T-helper 2 cell treated with Interferon-gamma antibody and Interleukin-4, amounts not matched to agents 5 μg/mL and 100 μg/mL, for 36 hours (primary cell): ENCODE data around the gene GALNT5.
A peak's percentile ranks its signal among the peaks of the same experiment; 100 is the strongest.
"Not testable (repeated sequence)": the region's sequence is repeated elsewhere in the genome, so short reads cannot be mapped to it uniquely, and the experiment has no call there.

Experiments
- DNase-seq: peaks from one replicate; pipeline ENCODE4 v3.0.0; 2021; ENCODE audit warnings: low spot score
- H3K27ac Mint-ChIP-seq: one replicate; pipeline ENCODE4 v1.8.0; 2021; ENCODE audit warnings: mild to moderate bottlenecking, mixed read lengths
- H3K27me3 Mint-ChIP-seq: one replicate; pipeline ENCODE4 v1.8.0; 2021; ENCODE audit warnings: low read depth, mixed read lengths
- H3K36me3 Mint-ChIP-seq: one replicate; pipeline ENCODE4 v1.8.0; 2021; ENCODE audit warnings: low read depth, mixed read lengths
- H3K4me1 Mint-ChIP-seq: one replicate; pipeline ENCODE4 v1.8.0; 2021; ENCODE audit warnings: low read depth, mixed read lengths
- H3K4me3 Mint-ChIP-seq: one replicate; pipeline ENCODE4 v1.8.0; 2022; ENCODE audit warnings: mild to moderate bottlenecking, moderate library complexity, mixed read lengths
- H3K9me3 Mint-ChIP-seq: one replicate; pipeline ENCODE4 v1.8.0; 2021; ENCODE audit warnings: mixed read lengths

Gene GALNT5

DNA sequence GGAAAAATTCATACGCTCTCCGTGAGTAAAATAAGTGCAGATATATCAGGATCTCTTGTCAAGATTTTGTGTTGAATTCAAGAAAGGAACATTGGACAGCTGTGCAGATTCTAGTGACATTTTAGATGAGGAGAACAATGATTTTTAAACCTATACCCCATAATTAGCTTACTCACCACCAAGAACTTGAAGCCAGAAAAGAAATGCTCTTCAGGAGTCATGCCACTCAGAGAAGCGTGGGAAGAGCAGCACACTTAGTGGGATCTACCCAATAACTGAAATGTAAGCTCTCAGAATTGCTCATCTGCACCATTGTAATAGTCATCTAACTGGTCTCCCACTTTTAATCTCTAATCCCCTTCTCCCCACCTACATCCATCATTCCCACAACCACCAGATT lies 77.3 kb downstream of the GALNT5 start:
- Mint-ChIP-seq H3K27ac (no peak overlapping the region), H3K27me3 (no peaks in the 10 kb centered on the region), H3K9me3 (peaks cover 3% of the 10 kb centered on the region), H3K4me3 (no peak overlapping the region), H3K4me1 (peaks cover 40% of the 10 kb centered on the region), H3K36me3 (peaks cover 5% of the 10 kb centered on the region)
- no peak for DNase-seq

DNA sequence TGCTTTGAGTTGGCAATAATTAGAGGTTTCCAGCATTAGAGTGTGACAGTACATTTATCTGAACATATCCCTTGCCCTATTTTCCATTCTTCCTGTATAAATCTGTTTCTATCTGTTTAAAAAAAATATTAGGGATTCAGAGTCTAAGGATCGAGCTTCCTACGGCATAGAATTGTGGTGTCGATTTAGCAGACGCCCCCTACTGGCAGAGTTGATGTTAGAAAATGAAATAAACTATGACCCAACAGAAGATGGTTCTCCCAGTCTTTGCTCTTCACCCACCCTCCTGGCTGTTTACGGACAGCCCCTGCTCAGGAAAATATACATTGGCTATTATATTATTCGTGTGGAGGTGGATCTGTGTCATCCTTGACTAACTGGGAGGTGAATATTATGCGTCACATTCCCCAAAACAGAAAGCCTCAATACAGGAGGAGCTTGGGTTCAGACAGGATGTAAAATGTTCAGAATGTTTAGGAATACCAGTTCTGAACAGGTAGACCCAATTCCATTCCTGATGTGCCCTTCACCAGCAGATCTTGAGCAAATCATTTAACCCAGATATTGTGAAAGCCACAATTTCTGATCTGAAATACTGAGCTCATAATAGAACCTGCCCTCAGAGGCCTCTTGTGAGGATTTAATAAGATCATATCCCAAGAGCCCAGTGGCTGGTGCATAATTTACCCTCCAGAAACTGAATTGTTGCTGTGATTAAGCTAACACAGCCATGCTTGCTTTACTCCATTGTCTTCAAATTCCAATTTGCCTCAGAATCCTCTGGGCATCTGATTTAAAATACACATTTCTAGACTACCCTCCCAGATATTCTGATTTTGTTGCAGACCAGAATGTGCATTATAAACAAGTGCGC lies 78.9 kb downstream of the GALNT5 start:
- Mint-ChIP-seq H3K27ac (no peak overlapping the region), H3K4me1 (peaks cover 33% of the 10 kb centered on the region), H3K27me3 (no peaks in the 10 kb centered on the region), H3K4me3 (peak overlapping the region; percentile 41), H3K9me3 (peaks cover 9% of the 10 kb centered on the region), H3K36me3 (peaks cover 11% of the 10 kb centered on the region)
- no peak for DNase-seq

DNA sequence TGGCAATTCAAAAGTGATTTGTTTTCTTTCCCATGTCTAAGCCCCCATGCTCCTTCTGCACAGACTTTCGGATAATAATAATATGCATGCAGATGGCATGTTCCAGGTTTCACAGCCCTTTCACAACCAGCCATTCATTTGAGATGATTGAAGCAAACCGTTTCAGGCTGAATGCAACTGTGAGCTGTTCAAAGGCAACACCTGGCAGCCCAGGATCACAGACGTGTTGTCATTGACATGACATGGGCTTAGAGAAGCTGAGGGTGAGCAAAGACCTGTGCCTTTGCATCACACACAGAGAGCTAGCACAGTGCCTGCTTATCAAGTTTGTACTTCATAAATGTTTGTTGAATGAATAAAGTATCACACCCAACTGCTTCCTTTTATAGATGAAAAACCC lies 80.5 kb downstream of the GALNT5 start:
- peaks cover 26% of the 10 kb centered on the region for H3K9me3 Mint-ChIP-seq
- H3K4me3 Mint-ChIP-seq, result no peak overlapping the region
- H3K27me3 Mint-ChIP-seq, result no peaks in the 10 kb centered on the region
- H3K36me3 Mint-ChIP-seq, result peaks cover 28% of the 10 kb centered on the region
- no peak overlapping the region for H3K27ac Mint-ChIP-seq
- DNase-seq, result no peak
- H3K4me1 Mint-ChIP-seq, result peaks cover 18% of the 10 kb centered on the region

DNA sequence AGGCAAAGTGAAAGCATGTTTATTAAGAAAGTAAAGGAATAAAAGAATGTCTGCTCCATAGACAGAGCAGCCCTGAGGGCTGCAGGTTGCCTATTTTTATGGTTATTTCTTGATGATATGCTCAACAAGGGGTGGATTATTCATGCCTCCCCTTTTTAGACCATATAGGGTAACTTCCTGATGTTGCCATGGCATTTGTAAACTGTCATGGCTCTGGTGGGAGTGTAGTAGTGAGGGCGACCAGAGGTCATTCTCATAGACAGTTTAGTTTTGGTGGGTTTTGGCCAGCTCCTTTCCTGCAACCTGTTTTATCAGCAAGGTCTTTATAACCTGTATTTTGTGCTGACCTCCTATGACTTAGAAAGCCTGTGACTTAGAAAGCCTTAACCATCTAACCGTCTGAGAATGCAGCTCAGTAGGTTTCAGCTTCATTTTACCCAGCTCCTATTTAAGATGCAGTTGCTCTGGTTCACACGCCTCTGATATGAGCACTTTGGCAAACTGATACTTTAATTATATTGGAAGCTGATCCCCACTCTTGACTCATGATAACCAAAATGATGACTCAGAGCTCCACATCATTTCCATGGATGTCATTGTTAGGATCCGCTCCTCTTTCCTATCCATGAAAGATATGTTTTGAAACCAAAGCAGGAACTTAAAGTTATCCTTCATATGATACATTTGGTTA lies 82.6 kb downstream of the GALNT5 start:
- Mint-ChIP-seq H3K27ac (no peak overlapping the region), H3K27me3 (no peaks in the 10 kb centered on the region), H3K4me3 (no peak overlapping the region), H3K4me1 (peaks cover 10% of the 10 kb centered on the region), H3K36me3 (peaks cover 48% of the 10 kb centered on the region), H3K9me3 (peaks cover 46% of the 10 kb centered on the region)
- no peak for DNase-seq

DNA sequence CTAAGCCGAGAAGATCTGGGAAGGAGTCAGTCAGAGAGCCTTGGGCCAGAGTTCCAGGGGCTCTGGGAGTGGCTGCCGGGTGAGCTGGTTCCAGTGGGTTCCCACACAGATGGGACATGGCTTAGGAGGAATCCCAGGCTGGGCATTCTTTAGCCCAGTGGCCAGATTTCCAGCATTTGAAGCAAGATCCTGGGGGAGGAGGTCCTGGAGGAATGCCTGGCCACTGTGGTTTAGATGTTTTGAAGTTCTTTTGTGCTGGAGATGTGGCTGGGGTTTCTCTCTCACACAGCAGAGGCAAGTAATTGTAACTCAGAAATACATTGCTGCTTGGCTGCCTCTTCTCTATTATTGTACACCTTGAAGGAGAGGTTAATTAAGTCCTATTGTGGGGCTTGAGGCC lies 83.9 kb downstream of the GALNT5 start:
- H3K36me3 Mint-ChIP-seq, result peaks cover 56% of the 10 kb centered on the region
- not testable (repeated sequence) for H3K27me3 Mint-ChIP-seq, H3K27ac Mint-ChIP-seq, H3K4me3 Mint-ChIP-seq, H3K4me1 Mint-ChIP-seq, DNase-seq
- H3K9me3 Mint-ChIP-seq, result peaks cover 56% of the 10 kb centered on the region

DNA sequence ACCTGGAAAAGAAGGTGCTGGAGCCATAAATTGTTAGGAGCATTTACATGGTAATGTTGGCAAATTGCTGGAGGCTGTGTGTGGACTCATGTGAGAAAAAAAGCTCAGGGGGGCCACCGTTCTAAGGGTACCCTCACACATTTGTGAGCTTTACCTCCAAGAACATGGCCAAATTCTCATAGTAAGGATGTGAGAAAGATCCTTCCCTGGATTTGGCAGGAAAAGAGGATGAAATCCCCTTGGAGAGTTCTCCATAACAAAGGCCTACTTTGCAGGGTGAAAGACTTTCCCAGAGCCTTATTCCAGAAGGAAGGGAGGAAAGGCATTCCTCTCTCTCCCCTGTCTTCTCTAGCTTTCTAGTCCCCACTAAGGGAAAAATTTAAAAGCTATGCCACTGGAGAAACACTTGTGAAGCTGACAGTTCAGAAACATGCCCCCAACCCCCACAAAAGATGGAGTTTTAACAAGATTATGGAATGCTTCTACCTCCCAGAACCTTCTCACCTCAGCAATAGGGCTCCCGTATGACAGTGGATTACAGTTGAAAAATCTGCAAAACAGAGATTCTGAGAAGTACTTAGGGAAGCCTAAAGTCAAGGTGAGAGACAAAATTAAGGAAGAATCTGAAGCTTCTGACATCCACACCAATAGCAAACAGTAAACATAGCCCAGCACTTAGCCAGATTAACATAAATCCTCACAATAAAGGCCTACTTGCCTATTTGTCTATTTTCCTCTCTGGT lies 88.3 kb downstream of the GALNT5 start:
- Mint-ChIP-seq H3K9me3 (peaks cover 57% of the 10 kb centered on the region), H3K27me3 (no peaks in the 10 kb centered on the region), H3K4me3 (no peak overlapping the region), H3K27ac (no peak overlapping the region), H3K4me1 (peaks cover 6% of the 10 kb centered on the region), H3K36me3 (peaks cover 57% of the 10 kb centered on the region)
- DNase-seq, result no peak

DNA sequence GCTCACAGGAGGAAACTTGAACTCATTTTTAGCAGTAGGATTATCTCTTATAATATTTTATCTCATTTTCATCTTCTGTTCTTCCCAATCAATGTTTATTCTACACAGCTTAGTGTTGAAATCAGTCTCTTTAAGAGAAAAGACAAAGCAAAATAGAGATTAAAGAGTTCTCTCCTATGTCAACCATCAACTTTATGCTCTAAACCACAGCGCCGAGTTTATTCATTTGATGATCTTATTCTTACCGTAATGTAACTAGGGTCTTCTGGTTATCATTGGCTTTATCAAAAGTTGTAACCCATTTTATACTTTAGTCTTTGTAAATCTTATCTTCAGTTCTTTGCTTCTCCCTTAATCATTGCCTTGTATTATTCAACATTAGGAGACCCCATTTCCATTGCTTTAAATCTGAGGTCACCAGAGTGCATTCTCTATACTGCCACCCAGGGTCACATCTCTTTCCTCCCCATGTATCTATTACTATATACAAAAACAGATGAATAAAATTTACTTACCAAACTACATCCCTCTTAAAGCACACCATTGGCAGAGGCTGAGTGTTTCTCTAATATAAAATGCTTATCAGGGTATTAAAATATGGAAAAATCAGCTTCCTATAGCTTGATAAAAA lies 90.9 kb downstream of the GALNT5 start:
- peaks cover 32% of the 10 kb centered on the region for H3K9me3 Mint-ChIP-seq
- no peak overlapping the region for H3K4me3 Mint-ChIP-seq
- DNase-seq, result no peak
- H3K36me3 Mint-ChIP-seq, result peaks cover 31% of the 10 kb centered on the region
- H3K27me3 Mint-ChIP-seq, result no peaks in the 10 kb centered on the region
- no peak overlapping the region for H3K27ac Mint-ChIP-seq
- H3K4me1 Mint-ChIP-seq, result peaks cover 6% of the 10 kb centered on the region

DNA sequence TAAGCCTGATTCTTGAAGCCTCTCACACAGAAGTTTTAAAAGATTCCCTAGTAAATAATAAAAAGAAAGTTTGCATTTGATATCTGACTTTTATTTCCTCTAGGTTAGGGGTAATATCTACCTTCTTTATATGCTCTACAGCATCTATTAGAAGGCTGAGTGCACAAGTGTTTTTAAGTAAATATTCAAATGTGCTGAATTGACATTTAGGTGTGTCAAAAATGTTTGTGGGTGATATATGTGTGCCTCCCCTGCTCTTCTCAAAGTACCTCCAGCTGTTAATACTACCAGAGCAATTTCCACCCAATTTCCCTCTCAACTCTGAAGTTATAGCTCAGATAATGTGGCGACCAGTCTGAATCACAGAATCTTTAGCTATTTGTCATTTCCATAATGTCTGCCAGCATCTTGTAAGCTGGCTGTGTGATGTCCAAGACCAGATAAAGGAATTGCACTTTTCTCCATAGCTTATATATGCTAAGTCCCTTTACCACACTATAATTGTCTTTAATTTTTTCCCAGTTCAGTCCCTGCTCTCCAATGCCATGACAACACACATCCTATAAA lies 92.5 kb downstream of the GALNT5 start:
- peaks cover 6% of the 10 kb centered on the region for H3K4me1 Mint-ChIP-seq
- H3K4me3 Mint-ChIP-seq, result no peak overlapping the region
- peaks cover 16% of the 10 kb centered on the region for H3K9me3 Mint-ChIP-seq
- peaks cover 16% of the 10 kb centered on the region for H3K36me3 Mint-ChIP-seq
- no peak overlapping the region for H3K27ac Mint-ChIP-seq
- H3K27me3 Mint-ChIP-seq, result no peaks in the 10 kb centered on the region
- DNase-seq, result no peak

DNA sequence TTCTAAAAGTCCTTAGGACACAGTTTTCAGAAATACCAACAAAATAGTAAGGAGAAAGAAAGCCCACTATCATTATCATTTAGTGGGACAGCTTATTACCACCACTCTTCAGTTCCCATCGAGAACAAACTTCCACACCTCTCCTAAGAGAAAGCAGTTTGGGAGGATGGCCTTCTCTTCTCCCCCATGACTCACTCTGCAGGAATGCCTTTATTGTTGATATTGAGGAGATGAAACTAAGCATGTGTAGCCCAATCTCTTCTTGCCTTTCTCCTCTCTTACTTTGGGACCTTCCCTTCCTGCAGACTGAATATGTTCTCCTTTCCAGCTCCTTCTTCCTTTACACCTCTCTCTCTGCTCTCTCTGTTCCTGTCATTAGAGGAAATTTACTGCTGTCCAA lies 98.1 kb downstream of the GALNT5 start:
- no peaks in the 10 kb centered on the region for H3K4me1 Mint-ChIP-seq
- peaks cover 9% of the 10 kb centered on the region for H3K36me3 Mint-ChIP-seq
- H3K9me3 Mint-ChIP-seq, result no peaks in the 10 kb centered on the region
- no peak overlapping the region for H3K4me3 Mint-ChIP-seq
- H3K27me3 Mint-ChIP-seq, result no peaks in the 10 kb centered on the region
- DNase-seq, result no peak
- H3K27ac Mint-ChIP-seq, result no peak overlapping the region

DNA sequence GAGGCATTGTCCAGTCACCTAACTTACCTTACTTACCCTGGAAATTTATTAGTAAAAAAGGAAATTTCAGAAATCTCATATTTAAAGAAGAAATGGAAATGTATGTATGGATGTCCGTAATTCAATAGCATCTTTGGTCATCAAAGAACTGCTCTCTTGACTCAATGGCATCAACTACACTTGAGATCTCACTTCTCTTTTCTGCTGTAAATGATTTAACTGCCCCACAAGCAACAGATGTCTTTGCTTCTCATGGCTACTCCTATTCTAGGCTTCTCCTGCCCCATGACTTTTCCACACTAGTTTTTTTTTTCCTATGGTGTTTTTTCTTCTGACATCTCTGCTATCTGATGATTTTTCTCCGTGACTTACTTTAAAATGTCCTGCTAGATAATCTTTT lies 102.1 kb downstream of the GALNT5 start:
- DNase-seq, result no peak
- Mint-ChIP-seq H3K4me1 (peaks cover 12% of the 10 kb centered on the region), H3K4me3 (no peak overlapping the region), H3K27me3 (no peaks in the 10 kb centered on the region), H3K27ac (no peak overlapping the region), H3K9me3 (peaks cover 28% of the 10 kb centered on the region), H3K36me3 (peaks cover 33% of the 10 kb centered on the region)

DNA sequence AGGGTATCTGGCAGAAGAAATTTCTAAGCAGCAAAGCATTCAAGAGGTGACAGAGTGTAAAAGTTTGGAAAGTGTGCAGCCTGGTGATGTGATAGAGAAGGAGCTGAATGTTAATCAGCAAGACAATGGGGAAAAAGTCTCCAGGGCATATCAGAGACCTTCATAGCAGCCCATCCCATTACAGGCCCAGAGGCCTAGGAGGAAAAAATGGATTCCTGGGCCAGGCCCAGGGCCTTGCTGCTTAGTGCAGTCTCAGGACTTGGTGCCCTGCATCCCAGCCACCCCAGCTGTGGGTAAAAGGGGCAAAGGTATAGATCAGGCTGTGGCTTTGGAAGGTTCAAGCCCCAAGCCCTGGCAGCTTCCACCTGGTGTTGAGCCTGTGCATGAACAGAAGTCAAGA lies 104.0 kb downstream of the GALNT5 start:
- H3K36me3 Mint-ChIP-seq, result peaks cover 40% of the 10 kb centered on the region
- H3K4me3 Mint-ChIP-seq, result no peak overlapping the region
- H3K27me3 Mint-ChIP-seq, result no peaks in the 10 kb centered on the region
- H3K4me1 Mint-ChIP-seq, result peaks cover 12% of the 10 kb centered on the region
- no peak overlapping the region for H3K27ac Mint-ChIP-seq
- no peak for DNase-seq
- H3K9me3 Mint-ChIP-seq, result peaks cover 28% of the 10 kb centered on the region

DNA sequence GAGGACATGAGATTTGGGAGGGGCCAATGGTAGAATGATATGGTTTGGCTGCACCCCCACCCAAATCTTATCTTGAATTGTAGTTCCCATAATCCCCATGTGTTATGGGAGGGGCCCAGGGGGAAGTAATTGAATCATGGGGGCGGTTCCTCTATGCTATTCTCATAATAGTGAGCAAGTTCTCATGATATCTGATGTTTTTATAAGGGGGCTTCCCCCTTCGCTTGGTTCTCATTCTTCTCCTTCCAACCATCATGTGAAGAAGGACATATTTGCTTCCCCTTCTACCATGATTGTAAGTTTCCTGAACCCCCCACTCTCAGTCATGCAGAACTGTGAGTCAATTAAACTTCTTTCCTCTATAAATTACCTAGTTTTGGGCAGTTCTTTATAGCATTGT lies 105.1 kb downstream of the GALNT5 start:
- Mint-ChIP-seq H3K27ac (no peak overlapping the region), H3K27me3 (no peaks in the 10 kb centered on the region), H3K36me3 (peaks cover 42% of the 10 kb centered on the region), H3K9me3 (peaks cover 28% of the 10 kb centered on the region), H3K4me1 (peaks cover 12% of the 10 kb centered on the region), H3K4me3 (no peak overlapping the region)
- no peak for DNase-seq

DNA sequence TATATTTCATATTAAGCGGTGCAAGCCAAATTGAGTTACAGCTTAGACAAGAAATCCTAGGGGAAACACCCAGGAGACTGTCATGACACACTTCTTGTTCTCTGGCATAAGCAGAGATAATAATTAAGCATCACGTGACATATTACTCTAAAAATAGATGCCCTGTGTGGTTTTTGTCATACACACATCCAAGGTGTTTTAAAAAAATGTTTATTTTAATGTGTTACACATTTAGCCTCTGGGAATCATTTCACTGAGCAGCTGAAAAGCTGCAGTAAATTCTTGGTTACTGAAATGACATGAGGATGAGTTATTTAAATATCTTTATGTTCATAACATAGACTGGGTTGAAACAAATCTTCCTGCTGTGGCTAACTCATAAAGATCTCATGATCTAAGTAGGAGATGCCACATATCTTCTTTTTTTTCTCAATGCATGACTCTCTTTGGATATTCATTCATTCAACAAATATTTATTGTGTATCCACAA lies 106.2 kb downstream of the GALNT5 start:
- H3K4me1 Mint-ChIP-seq, result peaks cover 12% of the 10 kb centered on the region
- no peaks in the 10 kb centered on the region for H3K27me3 Mint-ChIP-seq
- peaks cover 45% of the 10 kb centered on the region for H3K36me3 Mint-ChIP-seq
- DNase-seq, result no peak
- H3K9me3 Mint-ChIP-seq, result peaks cover 32% of the 10 kb centered on the region
- H3K27ac Mint-ChIP-seq, result no peak overlapping the region
- H3K4me3 Mint-ChIP-seq, result no peak overlapping the region
